GM13976 (cell line): ENCODE data around the gene DCAF4.

Experiments
- DNase-seq: peaks from one replicate; pipeline ENCODE4 v3.0.0; 2012; ENCODE audit warnings: low spot score
- CTCF ChIP-seq: IDR thresholded peaks from 2 replicates; pipeline ENCODE4 v1.5.1; 2012; ENCODE audit warnings: borderline replicate concordance, mild to moderate bottlenecking; ENCODE audit not compliant: insufficient read depth; ENCODE audit errors: extremely low read depth, missing control alignments, control extremely low read depth
- in situ Hi-C: fragments of 300-500 bp; cut with MboI; formaldehyde crosslinking; loops from one replicate; pipeline ENCODE4 v1.12.0; 2022; ENCODE audit warnings: low sequenced_read_pairs, mixed read lengths, inconsistent platforms; ENCODE audit not compliant: unreplicated experiment

Gene DCAF4

DNA sequence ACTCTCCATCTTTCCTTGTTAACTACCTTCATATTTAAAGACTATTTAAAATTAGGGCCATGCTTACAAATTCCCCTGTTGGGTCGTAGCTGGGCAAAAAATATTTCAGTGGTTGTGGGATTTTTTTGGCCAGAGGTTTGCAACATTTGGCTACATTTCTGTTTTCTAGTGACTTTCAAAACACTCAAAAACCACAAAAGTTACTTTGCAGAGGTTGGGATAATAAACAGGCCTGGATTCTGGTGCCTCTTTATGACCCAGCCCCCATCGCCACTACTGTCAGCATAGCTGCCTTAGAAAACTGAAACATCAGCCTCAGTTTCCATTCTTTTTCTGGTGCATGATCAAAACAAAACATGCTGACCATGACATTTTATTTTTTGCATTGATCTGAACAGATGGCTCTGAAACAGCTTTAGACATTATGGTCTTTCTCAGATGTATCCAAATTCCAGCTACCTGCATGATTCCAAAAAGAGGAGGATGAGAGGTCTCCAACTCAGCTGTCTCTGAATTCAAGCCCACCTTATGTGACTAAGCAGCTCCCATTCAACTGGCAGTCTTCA lies 37.5 kb upstream of the DCAF4 start:
- in situ Hi-C loops, result no loop called here
- no peak for TF ChIP-seq CTCF
- DNase-seq, result no peak

GRCh38 chr14:72889366-72889765 lies 36.9 kb upstream of the DCAF4 start:
- no peak for TF ChIP-seq CTCF
- no peak for DNase-seq
- in situ Hi-C loops, result no loop called here

- no peak for TF ChIP-seq CTCF
- in situ Hi-C loops, result no loop called here
- no peak for DNase-seq
These were observed 34.6 kb upstream of the DCAF4 start for GRCh38 chr14:72891666-72892102.

DNA sequence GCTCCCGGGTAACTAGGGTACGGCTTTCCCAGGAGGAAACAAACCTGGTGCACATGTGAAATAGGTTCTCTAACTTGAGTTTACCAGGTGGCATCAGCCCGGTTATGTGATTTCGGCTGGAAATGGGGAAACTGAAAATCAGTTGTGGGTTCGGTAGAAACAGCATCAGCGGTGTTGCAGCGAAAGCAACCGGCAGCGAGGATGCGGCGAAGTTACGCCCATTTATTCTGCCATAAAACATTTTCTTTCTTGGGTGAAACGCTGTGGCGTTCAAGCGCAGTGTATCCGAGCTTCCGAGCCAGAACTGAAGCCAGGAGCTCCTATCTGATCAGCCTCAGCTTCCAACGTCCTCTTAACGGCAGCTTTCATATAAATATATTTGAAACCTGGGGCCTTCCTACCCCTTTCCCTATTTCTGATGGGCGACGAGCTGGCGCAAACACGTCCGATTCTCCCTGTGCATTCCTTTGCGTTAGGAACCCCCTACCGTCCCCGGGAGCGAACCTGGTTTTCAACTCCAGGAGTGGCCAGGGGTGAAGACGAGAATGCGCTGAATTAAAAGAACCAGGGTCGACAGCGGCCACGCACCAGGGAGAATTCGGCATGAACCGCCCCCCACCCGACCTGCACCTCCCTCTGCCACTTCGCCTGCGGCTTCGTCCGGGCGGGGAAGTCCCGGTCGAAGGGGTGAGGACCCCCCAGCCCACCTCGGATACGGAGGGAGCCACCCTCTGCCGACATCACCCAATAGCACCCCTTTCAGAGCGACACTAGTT lies 34.0 kb upstream of the DCAF4 start:
- DNase-seq, result peak; percentile 42
- TF ChIP-seq CTCF, result no peak
- in situ Hi-C loops, result no loop called here

- TF ChIP-seq CTCF, result no peak
- in situ Hi-C loops, result no loop called here
- peak; percentile 67 for DNase-seq
These were observed 33.2 kb upstream of the DCAF4 start for GRCh38 chr14:72892879-72893635.

DNA sequence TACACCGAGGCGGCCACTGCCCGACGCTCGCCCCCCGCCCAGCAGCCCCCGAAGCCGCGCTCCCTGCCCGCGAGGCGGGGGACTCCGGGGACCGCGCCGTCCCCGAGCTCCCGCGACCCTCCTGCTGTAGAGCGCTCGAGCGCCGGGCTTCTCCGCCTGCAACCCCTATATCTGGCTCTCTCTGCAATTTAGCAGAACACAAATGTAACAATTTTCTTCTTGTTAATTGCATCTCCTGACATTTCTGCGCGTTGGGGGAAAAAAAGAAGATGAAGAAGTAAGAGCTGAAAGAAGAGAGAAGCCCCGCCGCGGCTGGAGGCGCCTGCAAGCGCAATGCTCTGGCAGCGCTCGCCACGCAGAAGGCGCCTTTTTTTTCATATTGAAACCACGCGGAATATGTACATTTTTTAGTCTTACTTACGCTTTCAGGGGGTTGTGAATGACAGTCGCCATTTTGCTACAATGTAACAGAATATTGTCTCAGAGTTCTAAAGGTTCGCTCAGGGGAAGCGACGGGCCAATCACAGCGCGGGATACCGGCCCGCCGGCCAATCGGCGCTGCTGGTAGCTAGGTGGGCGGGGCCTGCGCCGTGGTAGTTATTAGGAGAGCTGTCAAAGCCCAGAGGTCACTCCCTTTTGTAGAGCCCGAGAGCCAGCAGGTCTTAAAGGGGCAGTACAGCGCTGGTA lies 32.5 kb upstream of the DCAF4 start, which contains the start of gene DPF3:
TSS of gene DPF3 (minus strand) at position 466 of the 687 bp plus-strand sequence. CDS start at position 453, 13 bp downstream.
- in situ Hi-C loops, result no loop called here
- TF ChIP-seq CTCF, result no peak
- peak; percentile 96 for DNase-seq
